SHP77 treated with DMSO at 0.1 percent for 48 hours (cell line): ENCODE data around the gene SLC8A3.

Experiments used
- DNase-seq: peaks from one replicate; lab custom pipeline; 2025; lab: John Stamatoyannopoulos, UW

The SLC8A3 gene

DNA sequence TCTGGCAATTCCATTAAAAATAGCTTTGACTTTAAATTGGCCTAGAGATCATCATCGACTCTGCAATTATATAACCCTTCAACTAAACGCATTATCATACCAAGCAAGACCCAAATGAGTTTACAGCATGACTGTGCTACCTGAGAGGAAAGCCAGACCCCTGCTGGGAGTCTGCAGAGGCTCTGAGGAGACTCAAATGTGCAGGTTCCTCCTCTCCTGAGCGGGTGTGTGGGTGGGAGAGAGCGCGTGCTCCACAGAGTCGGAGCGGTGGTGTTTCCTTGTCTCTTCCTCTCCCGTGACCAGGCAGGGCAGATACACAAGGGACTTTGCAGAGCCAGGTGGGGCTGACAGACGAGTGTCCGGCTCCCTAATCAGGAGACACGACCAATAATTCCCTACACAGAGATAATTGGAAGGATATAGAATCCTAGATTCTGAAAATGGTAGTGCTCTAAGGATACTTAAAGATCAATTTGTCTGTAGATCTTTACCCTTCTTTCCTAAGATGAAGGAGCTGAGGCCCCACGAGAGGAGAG lies 74.1 kb downstream of the SLC8A3 start:
- no peak for DNase-seq

- no peak for DNase-seq
Observed at GRCh38 chr14:70113211-70113610, 75.5 kb downstream of the SLC8A3 start.

GRCh38 chr14:70108419-70108818 lies 80.3 kb downstream of the SLC8A3 start:
- DNase-seq = no peak

- no peak for DNase-seq
Observed at GRCh38 chr14:70107309-70107708, 81.4 kb downstream of the SLC8A3 start.

GRCh38 chr14:70100071-70100470 lies 88.7 kb downstream of the SLC8A3 start:
- no peak for DNase-seq

DNA sequence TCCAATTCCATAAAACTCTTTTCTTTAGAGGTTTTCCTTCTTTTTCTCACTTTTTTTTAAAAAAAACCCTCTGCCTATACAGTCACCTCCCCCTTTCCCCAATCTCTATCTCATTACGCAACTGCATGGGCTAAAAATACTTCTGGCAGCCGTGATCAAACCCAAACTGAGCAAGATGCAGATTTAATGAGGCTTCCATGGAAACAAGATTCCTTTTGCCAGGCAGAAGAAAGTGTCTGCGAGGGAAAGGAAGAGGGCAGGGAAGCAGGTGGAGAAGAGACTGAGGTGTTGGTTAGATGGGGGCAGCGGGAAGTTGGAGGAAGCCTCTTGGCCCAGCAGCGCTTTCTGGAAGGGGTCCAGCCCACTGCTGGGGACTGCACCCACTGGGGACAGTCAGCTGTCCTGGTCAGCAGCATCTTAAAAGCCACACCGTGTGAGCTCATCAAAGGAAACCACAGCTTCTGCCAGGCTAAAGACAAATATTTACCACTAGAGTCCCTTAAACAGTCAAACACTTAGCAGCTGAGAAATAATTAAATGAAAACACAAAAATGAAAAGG lies 90.4 kb downstream of the SLC8A3 start:
- DNase-seq = no peak

DNA sequence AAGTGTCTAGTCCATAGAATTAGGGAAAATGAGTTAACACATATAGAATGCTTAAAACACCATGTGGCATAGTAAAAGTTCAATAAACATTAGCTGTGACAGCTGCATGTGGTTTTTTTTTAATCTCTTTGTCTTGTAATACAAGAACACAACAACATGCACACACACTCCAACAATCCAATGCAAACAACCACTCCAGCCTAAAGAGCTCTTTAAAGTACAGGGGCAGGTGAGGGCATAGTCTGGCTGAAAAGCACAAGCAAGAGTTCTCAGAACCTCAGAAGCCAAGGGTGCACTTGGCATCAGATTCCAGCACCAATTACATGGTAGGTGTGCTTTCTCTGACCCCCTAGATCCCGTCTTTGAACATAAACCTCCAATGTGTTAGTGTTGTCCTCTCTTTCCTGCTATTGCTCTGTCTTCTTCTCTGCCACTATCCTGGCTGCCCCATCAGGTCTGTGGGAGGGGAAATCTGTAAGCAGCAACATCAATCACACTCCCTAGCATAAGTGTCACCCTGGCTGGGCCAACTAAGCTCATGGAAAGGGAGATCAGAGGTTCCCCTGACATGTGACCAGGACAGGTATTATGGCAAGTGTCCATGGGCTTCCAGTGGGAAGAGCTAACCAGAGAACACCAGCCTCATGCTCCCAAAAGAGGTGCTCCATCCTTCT lies 91.0 kb downstream of the SLC8A3 start:
- DNase-seq = peak; percentile 73

GRCh38 chr14:70096866-70097265 lies 91.9 kb downstream of the SLC8A3 start:
- peak; percentile 19 for DNase-seq

GRCh38 chr14:70094631-70095030 lies 94.1 kb downstream of the SLC8A3 start:
- DNase-seq = no peak

DNA sequence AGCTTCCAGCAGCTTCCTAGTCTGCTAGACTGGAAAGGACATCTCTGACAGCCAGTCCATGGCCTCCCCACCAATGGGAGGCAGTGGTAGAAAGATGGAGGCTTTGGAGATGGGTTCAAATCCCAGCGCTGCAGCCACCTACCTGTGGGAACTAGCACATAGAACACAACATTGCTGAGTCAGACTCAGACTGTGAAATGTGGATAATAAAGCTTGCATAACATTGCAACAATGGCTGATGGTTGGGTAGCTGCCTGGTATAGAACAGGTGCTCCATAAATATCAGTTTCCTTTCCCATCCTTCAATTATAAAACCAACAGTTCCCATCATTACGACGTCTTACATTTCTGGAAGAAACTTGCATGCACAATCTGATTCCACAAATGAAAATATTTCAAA lies 94.6 kb downstream of the SLC8A3 start:
- no peak for DNase-seq

DNA sequence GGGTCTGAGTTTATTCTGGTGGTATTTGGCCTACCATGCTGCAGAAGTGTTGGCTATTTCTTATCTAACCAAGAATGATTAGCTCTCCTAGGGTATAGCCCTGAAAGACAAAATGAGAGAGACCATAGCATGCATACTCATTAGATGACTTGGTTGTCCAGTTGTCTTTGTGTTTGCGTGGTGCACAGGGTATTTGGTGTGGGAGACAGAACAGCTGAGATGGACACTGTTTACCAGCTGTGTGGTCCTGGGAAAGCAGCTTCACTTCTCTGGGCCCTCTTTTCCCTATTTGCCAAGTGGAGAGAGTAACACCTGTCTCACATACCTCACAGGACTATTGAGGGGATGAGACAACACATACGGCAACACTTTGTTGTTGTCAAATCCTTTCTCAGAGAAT lies 95.6 kb downstream of the SLC8A3 start:
- DNase-seq = no peak

DNA sequence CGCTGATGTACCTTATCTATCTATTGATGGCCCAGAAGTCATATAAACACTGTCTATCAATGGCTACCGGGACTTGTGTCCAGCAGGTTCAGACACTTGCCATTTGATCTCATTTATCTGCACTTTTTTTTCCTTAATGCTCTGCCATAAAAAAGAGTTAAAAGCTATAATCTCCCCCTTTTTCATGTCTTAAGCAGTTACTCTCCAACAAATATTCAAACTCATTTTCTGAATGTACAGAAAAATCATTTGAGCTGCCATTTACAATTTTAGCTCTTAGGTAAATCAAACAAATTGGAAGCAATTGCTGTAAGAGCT lies 101.4 kb downstream of the SLC8A3 start:
- DNase-seq = no peak

DNA sequence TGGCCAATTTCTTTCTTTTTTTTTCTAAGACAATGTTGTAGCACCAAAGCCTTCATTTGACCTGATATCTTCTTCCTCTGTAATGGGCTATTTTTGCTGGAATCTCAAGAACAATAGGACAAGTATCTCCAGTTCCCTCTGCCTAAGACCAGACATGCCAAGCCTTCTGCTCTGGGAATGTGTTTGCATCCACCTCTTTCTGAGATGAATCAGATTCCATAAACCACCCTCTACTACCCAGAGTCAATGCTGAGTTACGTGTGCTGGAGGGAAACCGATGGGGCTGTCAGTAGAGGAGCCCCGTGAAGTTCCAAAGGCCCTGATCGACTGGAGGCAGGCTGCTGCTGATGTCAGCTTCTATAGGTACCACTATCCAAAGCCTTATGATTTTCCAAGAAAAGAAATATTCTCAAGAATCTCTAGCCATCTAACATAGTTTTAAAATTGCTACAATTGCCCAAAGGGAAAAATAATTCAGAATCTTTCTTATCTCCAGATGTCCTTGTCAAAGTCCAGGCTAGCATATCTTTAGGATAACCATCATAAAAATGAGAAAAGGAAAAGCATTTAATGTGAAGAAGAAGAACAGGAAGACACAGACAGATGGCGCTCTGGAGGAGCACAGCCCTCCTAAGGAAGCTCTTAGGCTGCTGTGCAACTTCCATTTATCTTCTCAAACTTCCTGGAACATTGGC lies 101.9 kb downstream of the SLC8A3 start:
- no peak for DNase-seq

DNA sequence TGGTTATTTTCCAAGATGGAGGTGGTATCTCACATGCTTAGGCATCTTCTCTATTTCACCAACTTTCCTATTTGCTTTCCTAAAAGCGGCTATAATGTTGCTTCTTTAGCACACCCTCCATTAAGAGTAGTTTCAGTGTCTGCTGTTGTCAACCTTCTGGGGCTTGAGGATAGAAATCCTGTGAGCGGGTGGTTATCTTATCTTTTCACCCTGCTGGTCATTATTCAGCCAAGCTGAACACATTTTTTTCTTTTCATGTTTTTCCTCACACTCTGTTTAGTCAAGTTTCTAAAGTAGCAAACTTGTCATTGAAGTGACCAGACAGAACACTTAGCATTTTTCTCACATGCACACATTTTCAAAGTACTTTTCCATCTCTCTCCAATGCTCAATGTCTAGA lies 104.5 kb downstream of the SLC8A3 start:
- DNase-seq = no peak

DNA sequence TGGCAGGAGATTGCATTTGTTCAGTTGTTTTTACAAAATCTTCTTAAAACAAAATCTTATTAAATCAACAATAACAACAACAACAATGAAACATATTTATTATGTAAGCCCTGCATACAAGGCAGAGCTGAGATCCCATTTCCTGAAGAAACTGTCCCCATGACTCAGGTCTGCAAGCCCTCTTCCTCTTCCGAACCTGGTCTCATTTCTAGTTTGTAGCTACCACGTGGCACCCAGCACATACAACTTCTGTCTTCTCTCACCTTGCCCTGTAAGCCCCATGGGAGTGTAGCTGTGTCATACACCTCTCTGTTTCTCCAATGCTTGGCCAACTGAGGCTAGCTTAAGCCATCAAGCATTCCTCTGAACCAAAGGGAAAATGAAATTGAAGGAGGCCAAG lies 106.4 kb downstream of the SLC8A3 start:
- DNase-seq = no peak

GRCh38 chr14:70080076-70080475 lies 108.7 kb downstream of the SLC8A3 start:
- no peak for DNase-seq

DNA sequence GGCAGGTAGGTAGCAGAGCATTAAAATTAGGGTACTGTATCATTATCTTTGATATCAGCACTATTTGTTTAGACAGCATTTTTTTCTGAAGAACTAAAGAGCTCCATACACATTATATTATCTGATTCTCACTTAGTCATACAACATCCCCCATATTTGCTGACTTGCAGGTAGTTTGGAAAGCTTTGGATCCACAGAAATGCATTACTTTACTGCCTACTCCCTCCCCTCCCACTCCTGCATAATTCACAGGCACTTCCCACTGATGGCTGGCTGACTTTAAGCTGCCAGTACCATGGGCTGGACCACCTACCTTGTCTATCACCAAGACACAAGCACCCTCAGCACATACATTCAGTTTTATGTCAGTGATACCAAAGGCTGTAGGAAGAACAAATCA lies 110.4 kb downstream of the SLC8A3 start:
- DNase-seq = no peak

- no peak for DNase-seq
Observed at GRCh38 chr14:70077720-70078119, 111.0 kb downstream of the SLC8A3 start.

DNA sequence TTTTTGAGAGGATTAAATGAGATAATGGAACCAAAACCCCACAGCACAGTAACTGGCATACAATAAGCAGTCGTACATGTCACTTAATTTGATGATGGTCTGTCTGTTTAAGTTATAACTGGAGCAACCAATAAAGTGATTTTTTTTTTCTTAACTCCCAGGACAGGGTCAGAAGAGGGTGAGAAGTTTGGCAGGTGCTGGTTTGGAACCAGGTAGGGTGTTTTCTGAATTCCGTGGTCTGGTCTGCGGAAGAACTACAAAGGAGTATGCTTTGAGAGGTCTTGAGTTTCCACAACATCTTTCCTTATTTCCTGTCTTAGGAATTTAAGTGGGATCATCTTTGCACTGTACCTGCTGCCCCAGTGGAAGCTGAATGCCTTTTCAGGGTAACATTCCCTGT lies 111.7 kb downstream of the SLC8A3 start:
- DNase-seq = no peak

GRCh38 chr14:70073924-70074566 lies 114.7 kb downstream of the SLC8A3 start:
- DNase-seq = no peak

DNA sequence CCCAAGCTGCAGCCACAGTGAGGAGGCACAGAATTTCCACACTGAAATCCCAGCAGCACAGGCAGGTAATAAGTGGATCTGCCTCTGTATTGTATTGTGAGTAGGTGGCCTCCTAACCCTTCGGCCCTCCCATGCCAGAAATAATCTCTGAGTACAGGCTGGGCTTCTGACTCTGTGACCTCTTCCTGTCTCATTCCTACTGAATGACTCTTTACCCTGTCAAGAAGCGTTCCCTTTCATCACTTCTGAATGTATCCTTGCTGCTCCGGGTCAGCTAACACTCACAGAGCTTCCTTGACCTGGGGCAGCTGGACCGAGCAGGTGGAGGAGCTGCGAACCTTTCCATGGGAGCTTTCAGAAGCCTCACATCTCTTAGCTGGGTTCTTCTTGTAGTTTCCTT lies 119.6 kb downstream of the SLC8A3 start:
- no peak for DNase-seq

GRCh38 chr14:70067810-70068209 lies 120.9 kb downstream of the SLC8A3 start:
- DNase-seq = no peak
